ENCODE results near the gene NADK2. TPM values are rescaled to one million over a fixed set of nuclear protein-coding genes. Genes with fewer than 3 reads are reported as not detected.
"Not testable (repeated sequence)": the region's sequence is repeated elsewhere in the genome, so short reads cannot be mapped to it uniquely, and the experiment has no call there.

The NADK2 gene
- 11.0 and 12.3 TPM in 2 replicates for total RNA-seq

- intact Hi-C loops (cut with micrococcal nuclease): loop anchor here (1.0 to 5.0 kb wide), 7 partner anchors 23 to 1327 kb away; partner anchors contain the start of genes BRIX1, LMBRD2, NUP155 and RAD1
These were observed at the start of gene NADK2 for GRCh38 chr5:36241631-36242533. TSS of gene NADK2 (minus strand) at chr5:36241925. CDS start at chr5:36241798, 127 bp downstream.

- intact Hi-C loops (cut with micrococcal nuclease): no loop called here
These were observed 44.3 kb upstream of the NADK2 start for GRCh38 chr5:36285837-36286615.

- intact Hi-C loops (cut with micrococcal nuclease): not testable (repeated sequence)
These were observed 42.0 kb upstream of the NADK2 start for GRCh38 chr5:36283775-36284174.

GRCh38 chr5:36281626-36282025, 39.9 kb upstream of the NADK2 start:
- intact Hi-C loops (cut with micrococcal nuclease): no loop called here

GRCh38 chr5:36279054-36279698, 37.5 kb upstream of the NADK2 start:
- intact Hi-C loops (cut with micrococcal nuclease): no loop called here

GRCh38 chr5:36277521-36278176, 35.9 kb upstream of the NADK2 start:
- intact Hi-C loops (cut with micrococcal nuclease): no loop called here

GRCh38 chr5:36276864-36277263, 35.1 kb upstream of the NADK2 start:
- intact Hi-C loops (cut with micrococcal nuclease): no loop called here

GRCh38 chr5:36273809-36274526, 32.2 kb upstream of the NADK2 start:
- intact Hi-C loops (cut with micrococcal nuclease): no loop called here

GRCh38 chr5:36272136-36272690, 30.5 kb upstream of the NADK2 start:
- intact Hi-C loops (cut with micrococcal nuclease): no loop called here

GRCh38 chr5:36270876-36271575, 29.3 kb upstream of the NADK2 start:
- intact Hi-C loops (cut with micrococcal nuclease): no loop called here

GRCh38 chr5:36270175-36270574, 28.4 kb upstream of the NADK2 start:
- intact Hi-C loops (cut with micrococcal nuclease): no loop called here

GRCh38 chr5:36269478-36269877, 27.8 kb upstream of the NADK2 start:
- intact Hi-C loops (cut with micrococcal nuclease): loop anchor here (5.0 kb wide), 1 partner anchor 38 kb away; no protein-coding TSS in a partner anchor

- intact Hi-C loops (cut with micrococcal nuclease): loop anchor here (5.0 kb wide), 1 partner anchor 39 kb away; no protein-coding TSS in a partner anchor
These were observed 26.2 kb upstream of the NADK2 start for GRCh38 chr5:36267905-36268304.

GRCh38 chr5:36264202-36264760, 22.6 kb upstream of the NADK2 start:
- intact Hi-C loops (cut with micrococcal nuclease): loop anchor here (2.0 kb wide), 1 partner anchor 21 kb away; no protein-coding TSS in a partner anchor

- intact Hi-C loops (cut with micrococcal nuclease): no loop called here
These were observed 19.5 kb upstream of the NADK2 start for GRCh38 chr5:36261186-36261585.

- intact Hi-C loops (cut with micrococcal nuclease): no loop called here
These were observed 11.8 kb upstream of the NADK2 start for GRCh38 chr5:36253575-36253974.

GRCh38 chr5:36252722-36253365, 11.1 kb upstream of the NADK2 start:
- intact Hi-C loops (cut with micrococcal nuclease): no loop called here

GRCh38 chr5:36251218-36251617, 9.5 kb upstream of the NADK2 start:
- intact Hi-C loops (cut with micrococcal nuclease): no loop called here
